ENCODE results near the gene SNURF.

DNA sequence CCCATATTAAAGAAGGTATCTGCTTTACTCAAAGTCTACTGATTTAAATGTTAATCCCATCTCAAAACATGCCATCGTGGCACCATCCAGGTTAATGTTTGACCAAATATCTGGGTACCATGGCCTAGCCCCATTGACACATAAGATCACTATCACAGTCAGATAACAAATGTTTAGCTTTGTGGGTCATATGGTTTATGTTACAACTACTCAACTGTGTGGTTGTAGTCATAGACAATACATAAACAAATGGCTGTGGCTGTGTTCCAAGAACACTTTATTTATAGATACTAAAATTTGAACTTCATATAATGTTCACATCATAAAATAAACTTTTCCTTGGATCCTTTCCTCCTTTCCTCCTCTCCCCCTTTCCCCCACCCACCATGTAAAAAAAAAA lies 9.8 kb upstream of the SNURF start:
- TF ChIP-seq, protein P1, sequence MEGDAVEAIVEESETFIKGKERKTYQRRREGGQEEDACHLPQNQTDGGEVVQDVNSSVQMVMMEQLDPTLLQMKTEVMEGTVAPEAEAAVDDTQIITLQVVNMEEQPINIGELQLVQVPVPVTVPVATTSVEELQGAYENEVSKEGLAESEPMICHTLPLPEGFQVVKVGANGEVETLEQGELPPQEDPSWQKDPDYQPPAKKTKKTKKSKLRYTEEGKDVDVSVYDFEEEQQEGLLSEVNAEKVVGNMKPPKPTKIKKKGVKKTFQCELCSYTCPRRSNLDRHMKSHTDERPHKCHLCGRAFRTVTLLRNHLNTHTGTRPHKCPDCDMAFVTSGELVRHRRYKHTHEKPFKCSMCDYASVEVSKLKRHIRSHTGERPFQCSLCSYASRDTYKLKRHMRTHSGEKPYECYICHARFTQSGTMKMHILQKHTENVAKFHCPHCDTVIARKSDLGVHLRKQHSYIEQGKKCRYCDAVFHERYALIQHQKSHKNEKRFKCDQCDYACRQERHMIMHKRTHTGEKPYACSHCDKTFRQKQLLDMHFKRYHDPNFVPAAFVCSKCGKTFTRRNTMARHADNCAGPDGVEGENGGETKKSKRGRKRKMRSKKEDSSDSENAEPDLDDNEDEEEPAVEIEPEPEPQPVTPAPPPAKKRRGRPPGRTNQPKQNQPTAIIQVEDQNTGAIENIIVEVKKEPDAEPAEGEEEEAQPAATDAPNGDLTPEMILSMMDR (IDR thresholded peaks at IDR 0.05) = no peak
- TF ChIP-seq ZFX (IDR thresholded peaks at IDR 0.05; ENCODE audit: borderline replicate concordance) = no peak

Data from 22Rv1 (cell line).